Activated T-cell treated with anti-CD3 and anti-CD28 coated beads for 24 hours (primary cell): ENCODE measurements around the gene TENM4.

Experiments used
- DNase-seq: peaks from one replicate; pipeline ENCODE4 v3.0.0-alpha.2; 2020; ENCODE audit warnings: low read depth

TENM4 gene

GRCh38 chr11:79119491-79120284 is 321.1 kb downstream of the TENM4 start:
- no peak for DNase-seq

GRCh38 chr11:79117488-79117887 is 323.3 kb downstream of the TENM4 start:
- no peak for DNase-seq

GRCh38 chr11:79116600-79116999 is 324.2 kb downstream of the TENM4 start:
- DNase-seq, result no peak

GRCh38 chr11:79113054-79113690 is 327.7 kb downstream of the TENM4 start:
- DNase-seq, result no peak

GRCh38 chr11:79110796-79111195 is 330.0 kb downstream of the TENM4 start:
- DNase-seq, result no peak

GRCh38 chr11:79110321-79110720 is 330.5 kb downstream of the TENM4 start:
- no peak for DNase-seq

- DNase-seq, result no peak
Measured at GRCh38 chr11:79108851-79109250, 332.0 kb downstream of the TENM4 start.

- no peak for DNase-seq
Measured at GRCh38 chr11:79102840-79103239, 338.0 kb downstream of the TENM4 start.

- DNase-seq, result no peak
Measured at GRCh38 chr11:79101656-79102055, 339.2 kb downstream of the TENM4 start.

- no peak for DNase-seq
Measured at GRCh38 chr11:79100093-79100910, 340.5 kb downstream of the TENM4 start.

- DNase-seq, result no peak
Measured at GRCh38 chr11:79098146-79098545, 342.7 kb downstream of the TENM4 start.

- no peak for DNase-seq
Measured at GRCh38 chr11:79097246-79097875, 343.5 kb downstream of the TENM4 start.

GRCh38 chr11:79095424-79095823 is 345.4 kb downstream of the TENM4 start:
- no peak for DNase-seq

- DNase-seq, result no peak
Measured at GRCh38 chr11:79094616-79095015, 346.2 kb downstream of the TENM4 start.

GRCh38 chr11:79092791-79093353 is 348.0 kb downstream of the TENM4 start:
- no peak for DNase-seq

GRCh38 chr11:79090191-79090705 is 350.6 kb downstream of the TENM4 start:
- no peak for DNase-seq

GRCh38 chr11:79089601-79090000 is 351.2 kb downstream of the TENM4 start:
- DNase-seq, result no peak

- no peak for DNase-seq
Measured at GRCh38 chr11:79088967-79089366, 351.9 kb downstream of the TENM4 start.

GRCh38 chr11:79087961-79088318 is 352.9 kb downstream of the TENM4 start:
- DNase-seq, result no peak

- no peak for DNase-seq
Measured at GRCh38 chr11:79087238-79087960, 353.4 kb downstream of the TENM4 start.

- DNase-seq, result no peak
Measured at GRCh38 chr11:79086056-79086455, 354.8 kb downstream of the TENM4 start.
